H1 (cell line): Measurements from ENCODE around the gene THADA. TPM values are rescaled to one million over a fixed set of nuclear protein-coding genes. Genes with fewer than 3 reads are reported as not detected.

Experiments
- CHD1 ChIP-seq: IDR thresholded peaks from 2 replicates; pipeline ENCODE4 v1.6.1; 2012; ENCODE audit warnings: low read depth, low read length, improper control_type of control experiment
- HDAC6 ChIP-seq: IDR thresholded peaks from one replicate; pipeline ENCODE4 v1.7.1; 2012; ENCODE audit warnings: low read depth, mild to moderate bottlenecking, inconsistent platforms, low read length, moderate library complexity
- KDM4A ChIP-seq: IDR thresholded peaks from one replicate; pipeline ENCODE4 v1.7.1; 2012; ENCODE audit warnings: low read depth, mild to moderate bottlenecking, moderate library complexity, low read length, inconsistent platforms; ENCODE audit not compliant: severe bottlenecking
- SIN3A ChIP-seq, 2 experiments: IDR thresholded peaks in 1 of 2; conservative IDR thresholded peaks in 1 of 2; 2 replicates each; pipeline ENCODE4 v1.6.1; 2011 to 2012; ENCODE audit warnings: low read length in 2 of 2, improper control_type of control experiment in 1 of 2, low read depth in 1 of 2, mild to moderate bottlenecking in 1 of 2
- SIX5 ChIP-seq: IDR thresholded peaks from 2 replicates; pipeline ENCODE4 v1.6.1; 2011; ENCODE audit warnings: mild to moderate bottlenecking, low read depth, low read length
- TAF1 ChIP-seq: IDR thresholded peaks from 2 replicates; pipeline ENCODE4 v1.6.1; 2011; ENCODE audit warnings: mild to moderate bottlenecking, low read depth, low read length
- polyA plus RNA-seq, 7 experiments: library from polyadenylated mRNA; depleted of rRNA in 3 of 7; stranded (reverse) in 5 of 7; unstranded in 2 of 7; fragments of >200 nt in 5 of 7; fragments of 200-250 nt in 2 of 7; gene quantifications; 1 replicate in 5 of 7; 2 replicates in 1 of 7; 4 replicates in 1 of 7; pipeline versions ENCODE4 v1.2.1 to v1.2.3, GENCODE V29; 2011 to 2013; ENCODE audit warnings: missing spikeins in 2 of 7, mixed read lengths in 2 of 7
- total RNA-seq: library from RNA; stranded (reverse); fragmentation: NEBNext Ultra II Directional; extraction: Animal tissue kit (Norgen Biotek cat#: 25700); gene quantifications from 2 replicates; pipeline ENCODE4 v1.2.1, GENCODE V29; 2021
- TF ChIP-seq, protein P1 (sequence below): fragments of 300-600 bp; sonication (generic); IDR thresholded peaks from 2 replicates; pipeline ENCODE4 v1.7.1; 2012; ENCODE audit warnings: low read length, moderate library complexity, mild to moderate bottlenecking, inconsistent platforms; ENCODE audit not compliant: insufficient replicate concordance
- TF ChIP-seq, protein P2 (sequence below): IDR thresholded peaks from 2 replicates; pipeline ENCODE4 v1.6.1; 2011; ENCODE audit warnings: low read depth, mild to moderate bottlenecking, low read length; ENCODE audit not compliant: insufficient read depth

THADA gene
- total and polyA plus RNA-seq, 2 of the 8 experiments (the other 6 are each of a cell fraction or from before 2014, with no cell fraction given) = 22.4 to 26.8 TPM

GRCh38 chr2:43293744-43294695, 301.8 kb downstream of the THADA start (continued):
- TF ChIP-seq, protein P1, sequence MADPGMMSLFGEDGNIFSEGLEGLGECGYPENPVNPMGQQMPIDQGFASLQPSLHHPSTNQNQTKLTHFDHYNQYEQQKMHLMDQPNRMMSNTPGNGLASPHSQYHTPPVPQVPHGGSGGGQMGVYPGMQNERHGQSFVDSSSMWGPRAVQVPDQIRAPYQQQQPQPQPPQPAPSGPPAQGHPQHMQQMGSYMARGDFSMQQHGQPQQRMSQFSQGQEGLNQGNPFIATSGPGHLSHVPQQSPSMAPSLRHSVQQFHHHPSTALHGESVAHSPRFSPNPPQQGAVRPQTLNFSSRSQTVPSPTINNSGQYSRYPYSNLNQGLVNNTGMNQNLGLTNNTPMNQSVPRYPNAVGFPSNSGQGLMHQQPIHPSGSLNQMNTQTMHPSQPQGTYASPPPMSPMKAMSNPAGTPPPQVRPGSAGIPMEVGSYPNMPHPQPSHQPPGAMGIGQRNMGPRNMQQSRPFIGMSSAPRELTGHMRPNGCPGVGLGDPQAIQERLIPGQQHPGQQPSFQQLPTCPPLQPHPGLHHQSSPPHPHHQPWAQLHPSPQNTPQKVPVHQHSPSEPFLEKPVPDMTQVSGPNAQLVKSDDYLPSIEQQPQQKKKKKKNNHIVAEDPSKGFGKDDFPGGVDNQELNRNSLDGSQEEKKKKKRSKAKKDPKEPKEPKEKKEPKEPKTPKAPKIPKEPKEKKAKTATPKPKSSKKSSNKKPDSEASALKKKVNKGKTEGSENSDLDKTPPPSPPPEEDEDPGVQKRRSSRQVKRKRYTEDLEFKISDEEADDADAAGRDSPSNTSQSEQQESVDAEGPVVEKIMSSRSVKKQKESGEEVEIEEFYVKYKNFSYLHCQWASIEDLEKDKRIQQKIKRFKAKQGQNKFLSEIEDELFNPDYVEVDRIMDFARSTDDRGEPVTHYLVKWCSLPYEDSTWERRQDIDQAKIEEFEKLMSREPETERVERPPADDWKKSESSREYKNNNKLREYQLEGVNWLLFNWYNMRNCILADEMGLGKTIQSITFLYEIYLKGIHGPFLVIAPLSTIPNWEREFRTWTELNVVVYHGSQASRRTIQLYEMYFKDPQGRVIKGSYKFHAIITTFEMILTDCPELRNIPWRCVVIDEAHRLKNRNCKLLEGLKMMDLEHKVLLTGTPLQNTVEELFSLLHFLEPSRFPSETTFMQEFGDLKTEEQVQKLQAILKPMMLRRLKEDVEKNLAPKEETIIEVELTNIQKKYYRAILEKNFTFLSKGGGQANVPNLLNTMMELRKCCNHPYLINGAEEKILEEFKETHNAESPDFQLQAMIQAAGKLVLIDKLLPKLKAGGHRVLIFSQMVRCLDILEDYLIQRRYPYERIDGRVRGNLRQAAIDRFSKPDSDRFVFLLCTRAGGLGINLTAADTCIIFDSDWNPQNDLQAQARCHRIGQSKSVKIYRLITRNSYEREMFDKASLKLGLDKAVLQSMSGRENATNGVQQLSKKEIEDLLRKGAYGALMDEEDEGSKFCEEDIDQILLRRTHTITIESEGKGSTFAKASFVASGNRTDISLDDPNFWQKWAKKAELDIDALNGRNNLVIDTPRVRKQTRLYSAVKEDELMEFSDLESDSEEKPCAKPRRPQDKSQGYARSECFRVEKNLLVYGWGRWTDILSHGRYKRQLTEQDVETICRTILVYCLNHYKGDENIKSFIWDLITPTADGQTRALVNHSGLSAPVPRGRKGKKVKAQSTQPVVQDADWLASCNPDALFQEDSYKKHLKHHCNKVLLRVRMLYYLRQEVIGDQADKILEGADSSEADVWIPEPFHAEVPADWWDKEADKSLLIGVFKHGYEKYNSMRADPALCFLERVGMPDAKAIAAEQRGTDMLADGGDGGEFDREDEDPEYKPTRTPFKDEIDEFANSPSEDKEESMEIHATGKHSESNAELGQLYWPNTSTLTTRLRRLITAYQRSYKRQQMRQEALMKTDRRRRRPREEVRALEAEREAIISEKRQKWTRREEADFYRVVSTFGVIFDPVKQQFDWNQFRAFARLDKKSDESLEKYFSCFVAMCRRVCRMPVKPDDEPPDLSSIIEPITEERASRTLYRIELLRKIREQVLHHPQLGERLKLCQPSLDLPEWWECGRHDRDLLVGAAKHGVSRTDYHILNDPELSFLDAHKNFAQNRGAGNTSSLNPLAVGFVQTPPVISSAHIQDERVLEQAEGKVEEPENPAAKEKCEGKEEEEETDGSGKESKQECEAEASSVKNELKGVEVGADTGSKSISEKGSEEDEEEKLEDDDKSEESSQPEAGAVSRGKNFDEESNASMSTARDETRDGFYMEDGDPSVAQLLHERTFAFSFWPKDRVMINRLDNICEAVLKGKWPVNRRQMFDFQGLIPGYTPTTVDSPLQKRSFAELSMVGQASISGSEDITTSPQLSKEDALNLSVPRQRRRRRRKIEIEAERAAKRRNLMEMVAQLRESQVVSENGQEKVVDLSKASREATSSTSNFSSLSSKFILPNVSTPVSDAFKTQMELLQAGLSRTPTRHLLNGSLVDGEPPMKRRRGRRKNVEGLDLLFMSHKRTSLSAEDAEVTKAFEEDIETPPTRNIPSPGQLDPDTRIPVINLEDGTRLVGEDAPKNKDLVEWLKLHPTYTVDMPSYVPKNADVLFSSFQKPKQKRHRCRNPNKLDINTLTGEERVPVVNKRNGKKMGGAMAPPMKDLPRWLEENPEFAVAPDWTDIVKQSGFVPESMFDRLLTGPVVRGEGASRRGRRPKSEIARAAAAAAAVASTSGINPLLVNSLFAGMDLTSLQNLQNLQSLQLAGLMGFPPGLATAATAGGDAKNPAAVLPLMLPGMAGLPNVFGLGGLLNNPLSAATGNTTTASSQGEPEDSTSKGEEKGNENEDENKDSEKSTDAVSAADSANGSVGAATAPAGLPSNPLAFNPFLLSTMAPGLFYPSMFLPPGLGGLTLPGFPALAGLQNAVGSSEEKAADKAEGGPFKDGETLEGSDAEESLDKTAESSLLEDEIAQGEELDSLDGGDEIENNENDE = no peak
- TF ChIP-seq CHD1 (no peak), SIX5 (no peak), KDM4A (no peak), HDAC6 (no peak), SIN3A (conservative IDR thresholded peaks at IDR 0.05 in 1 of 2, IDR thresholded peaks at IDR 0.05 in 1 of 2; ENCODE audit: low read depth in 1 of 2, low read length in 2 of 2) (no peak), TAF1 (no peak)
- TF ChIP-seq, protein P2, sequence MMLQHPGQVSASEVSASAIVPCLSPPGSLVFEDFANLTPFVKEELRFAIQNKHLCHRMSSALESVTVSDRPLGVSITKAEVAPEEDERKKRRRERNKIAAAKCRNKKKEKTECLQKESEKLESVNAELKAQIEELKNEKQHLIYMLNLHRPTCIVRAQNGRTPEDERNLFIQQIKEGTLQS = no peak
